ENCODE data around the gene NFATC4.
"Not testable (repeated sequence)": the region's sequence is repeated elsewhere in the genome, so short reads cannot be mapped to it uniquely, and the experiment has no call there.

Gene NFATC4

DNA sequence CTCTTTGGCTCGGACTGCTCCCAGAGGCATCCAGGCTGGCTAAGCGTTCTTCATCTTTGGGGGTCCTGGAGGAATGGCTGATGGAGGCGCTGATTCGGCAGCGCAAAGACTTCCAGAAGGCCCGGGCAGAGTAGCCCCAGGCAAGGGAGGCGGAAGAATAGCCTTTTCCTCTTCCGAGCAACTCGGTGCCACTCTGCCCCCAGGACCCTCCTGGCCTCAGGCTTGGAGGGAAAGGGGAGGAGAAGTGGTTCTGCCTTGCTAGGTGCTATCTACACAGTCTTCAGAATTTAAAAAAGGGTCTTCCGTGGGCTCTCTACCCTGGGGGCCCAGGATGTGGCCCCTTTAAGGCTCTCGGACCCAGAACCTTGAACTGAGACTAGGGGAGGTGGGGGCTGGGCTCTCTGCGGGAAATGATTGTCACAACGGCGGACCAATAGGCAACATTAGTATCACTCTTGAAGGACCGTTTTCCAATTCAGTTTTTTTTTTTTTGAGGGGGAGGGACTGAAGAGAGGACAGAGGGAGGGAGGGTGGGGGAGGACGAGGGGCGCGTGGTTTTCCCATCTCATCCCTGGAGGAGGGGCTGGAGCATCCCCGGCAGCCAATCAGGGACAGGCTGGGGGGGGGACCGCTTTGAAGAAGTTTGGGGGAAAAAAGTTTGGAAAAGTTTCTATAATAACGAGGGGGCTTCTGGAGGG, at the start of gene NFATC4:
Gene NFATC4 (plus strand): TSS at position 671 of the 698 bp plus-strand sequence. CDS start 157 bp downstream, outside the sequence.
- peak; percentile 96 for DNase-seq (ENCODE audit: low read depth)

DNA sequence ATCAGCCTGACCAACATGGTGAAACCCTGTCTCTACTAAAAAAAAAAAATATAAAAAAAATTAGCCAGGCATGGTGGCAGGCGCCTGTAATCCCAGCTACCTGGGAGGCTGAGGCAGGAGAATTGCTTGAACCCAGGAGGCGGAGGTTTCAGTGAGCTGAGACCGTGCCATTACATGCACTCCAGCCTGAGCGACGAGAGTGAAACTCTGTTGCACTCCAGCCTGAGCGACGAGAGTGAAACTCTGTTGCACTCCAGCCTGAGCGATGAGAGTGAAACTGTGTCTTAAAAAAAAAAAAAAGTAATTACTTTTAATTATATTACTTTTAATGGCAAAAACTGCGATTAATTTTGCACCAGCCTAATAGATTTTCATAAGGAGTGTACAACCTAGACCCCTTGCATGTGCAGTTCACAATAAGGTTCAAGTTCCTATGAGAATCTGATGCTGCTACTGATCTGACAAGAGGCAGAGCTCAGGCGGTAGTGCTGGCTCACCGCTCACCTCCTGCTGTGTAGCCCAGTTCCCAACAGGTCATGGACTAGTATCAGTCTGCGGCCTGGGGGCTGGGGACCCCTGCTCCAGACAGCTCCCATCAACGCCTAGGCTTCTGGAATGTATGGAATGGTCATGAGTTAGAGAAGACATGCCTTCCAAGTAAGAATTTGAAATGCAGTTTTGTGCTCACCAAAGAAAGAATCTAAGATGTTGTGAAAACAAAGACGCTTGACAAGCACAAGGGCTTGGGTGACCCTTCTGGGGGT, 46.6 kb upstream of the NFATC4 start:
- no peak for DNase-seq (ENCODE audit: low read depth)

DNA sequence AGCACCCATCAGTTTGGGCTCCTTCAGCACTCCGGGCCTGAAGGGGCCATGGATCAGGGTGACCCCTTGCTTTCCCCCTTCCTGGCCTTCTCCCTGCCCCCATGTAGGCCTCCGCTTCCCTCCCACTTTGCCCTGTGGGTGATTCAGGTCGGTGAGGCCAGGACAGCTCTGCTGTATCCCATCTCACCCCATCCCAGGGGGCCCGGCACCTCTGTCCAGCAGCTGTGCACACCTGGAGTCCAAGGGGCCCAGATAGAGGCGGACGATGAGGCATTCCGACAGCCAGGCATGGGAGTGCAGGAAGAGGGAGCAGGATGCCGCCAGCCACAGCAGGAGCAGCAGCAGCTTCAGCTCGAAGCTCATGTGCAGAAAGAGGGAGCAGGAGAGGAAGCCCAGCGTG, 45.3 kb upstream of the NFATC4 start:
- DNase-seq (ENCODE audit: low read depth) = no peak

DNA sequence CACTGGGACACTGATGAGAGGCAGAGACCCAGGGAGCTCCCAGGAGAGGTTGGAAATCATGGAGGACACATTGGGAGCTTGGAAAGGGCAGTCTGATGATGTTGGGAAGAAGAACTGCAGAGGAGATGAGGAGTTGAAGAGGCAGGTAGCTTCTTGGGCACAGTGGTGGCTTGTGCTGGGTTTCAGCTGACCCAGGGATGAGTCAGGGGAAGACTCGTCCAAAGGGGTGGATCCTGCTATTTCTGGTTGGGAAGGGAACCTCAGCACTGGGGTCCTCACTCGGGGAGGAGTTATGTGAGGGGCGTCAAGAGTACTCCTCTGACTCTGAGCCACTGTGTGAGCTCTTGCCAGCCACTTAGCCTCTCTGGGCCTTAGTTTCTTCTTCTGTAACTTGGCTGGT, 44.6 kb upstream of the NFATC4 start:
- no peak for DNase-seq (ENCODE audit: low read depth)

DNA sequence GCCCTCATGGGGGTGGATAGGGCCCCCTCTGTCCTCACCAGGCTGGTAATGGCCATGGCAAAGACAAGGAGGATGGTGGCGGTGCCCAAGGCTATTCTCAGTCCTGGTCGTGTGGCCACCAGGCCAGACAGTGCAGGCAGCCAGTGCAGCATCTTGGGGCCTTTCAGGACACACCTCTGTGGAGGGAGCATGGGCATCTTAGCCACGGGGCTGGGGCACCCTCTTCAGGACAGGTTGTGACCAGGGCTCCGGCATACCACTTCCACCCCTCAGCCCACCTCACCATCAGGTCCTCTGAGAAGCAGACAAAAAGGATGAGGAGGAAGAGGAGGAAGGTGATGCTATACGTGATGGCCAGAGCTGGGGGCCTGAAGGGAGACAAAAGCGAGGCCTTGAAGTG, 44.0 kb upstream of the NFATC4 start:
- no peak for DNase-seq (ENCODE audit: low read depth)

GRCh38 chr14:24325041-24325530, 42.9 kb upstream of the NFATC4 start:
- no peak for DNase-seq (ENCODE audit: low read depth)

- DNase-seq (ENCODE audit: low read depth) = no peak
Measured at GRCh38 chr14:24325963-24326362, 42.0 kb upstream of the NFATC4 start.

DNA sequence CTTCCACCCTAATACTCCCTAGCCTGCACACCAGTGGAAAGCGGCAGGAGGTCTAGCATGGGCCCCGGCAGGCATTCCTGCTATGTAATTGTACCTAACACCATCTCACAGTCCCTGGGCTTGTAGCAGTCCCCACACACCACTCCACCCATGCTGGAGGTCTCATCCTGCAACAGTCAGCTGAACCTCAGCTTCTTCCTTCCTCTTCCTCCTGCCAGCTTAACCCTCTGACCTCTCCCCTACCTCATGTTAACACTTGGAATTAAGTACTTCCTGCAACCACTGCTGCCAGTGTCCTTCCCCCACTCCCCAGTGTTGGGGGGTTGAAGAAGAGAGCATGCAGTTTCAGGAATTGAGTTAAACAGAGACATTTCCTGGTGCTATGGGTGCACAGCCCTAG, 40.7 kb upstream of the NFATC4 start:
- DNase-seq (ENCODE audit: low read depth) = no peak

DNA sequence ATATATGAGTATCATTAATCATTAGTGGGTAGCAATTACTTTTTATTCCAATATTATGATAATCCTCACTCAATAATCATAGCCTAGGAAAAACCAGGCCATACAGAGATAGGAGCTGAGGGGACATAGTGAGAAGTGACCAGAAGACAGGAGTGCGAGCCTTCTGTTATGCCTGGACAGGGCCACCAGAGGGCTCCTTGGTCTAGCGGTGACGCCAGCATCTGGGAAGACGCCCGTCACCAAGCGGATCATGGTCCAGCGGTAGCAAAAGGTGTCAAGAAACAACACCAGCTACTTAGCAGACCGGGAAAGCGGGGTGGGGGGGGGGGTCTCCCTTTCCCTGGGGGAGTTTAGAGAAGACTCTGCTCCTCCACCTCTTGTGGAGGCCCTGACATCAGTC, 40.1 kb upstream of the NFATC4 start:
- not testable (repeated sequence) for DNase-seq (ENCODE audit: low read depth)

DNA sequence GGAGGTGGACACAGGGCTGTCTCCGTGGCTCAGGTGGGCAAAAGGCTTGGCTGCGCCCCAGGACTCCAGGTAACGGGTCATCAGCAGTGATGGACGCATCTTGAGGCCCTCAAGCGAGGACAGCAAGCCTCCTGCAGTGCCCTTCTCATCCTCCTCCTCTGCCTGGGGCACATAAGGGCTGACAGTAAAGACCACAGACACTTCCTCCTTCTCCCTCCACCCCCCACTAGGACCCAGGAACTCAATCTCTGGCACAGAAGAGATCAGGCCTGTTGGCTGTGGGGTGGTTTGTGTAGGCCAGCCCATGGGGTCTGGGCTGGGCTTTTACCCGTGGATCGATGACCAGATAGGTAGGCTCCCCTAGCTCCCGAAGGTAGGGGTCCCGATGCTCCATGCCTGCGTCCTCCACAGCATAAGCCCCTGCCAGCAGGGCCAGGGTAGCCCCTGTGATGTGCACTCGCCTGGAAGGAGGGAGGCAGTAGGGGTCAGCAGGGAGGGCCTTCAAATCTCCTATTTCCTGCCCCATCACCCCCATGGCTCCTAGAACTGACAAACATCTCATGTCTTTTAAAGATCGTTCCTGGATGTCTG, 38.8 kb upstream of the NFATC4 start:
- DNase-seq (ENCODE audit: low read depth) = no peak

DNA sequence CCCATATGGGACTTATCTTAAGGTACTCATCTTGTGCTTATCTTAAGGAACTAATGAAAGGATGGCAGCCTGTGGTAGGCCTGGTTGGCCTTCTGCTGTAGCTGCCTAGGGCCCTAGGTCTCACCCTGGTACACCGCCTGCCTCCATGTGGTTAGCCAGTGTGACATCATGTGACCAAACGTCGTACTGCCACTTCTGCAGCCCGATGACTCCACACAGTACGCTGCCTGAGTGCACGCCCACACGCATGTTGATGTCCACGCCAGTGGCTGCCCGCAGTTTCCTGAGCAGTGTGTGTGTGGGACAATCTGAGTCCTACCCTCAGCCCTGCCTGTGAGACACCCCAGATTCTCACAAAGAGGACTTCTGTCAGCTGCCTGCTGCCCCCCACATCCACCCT, 38.2 kb upstream of the NFATC4 start:
- no peak for DNase-seq (ENCODE audit: low read depth)

DNA sequence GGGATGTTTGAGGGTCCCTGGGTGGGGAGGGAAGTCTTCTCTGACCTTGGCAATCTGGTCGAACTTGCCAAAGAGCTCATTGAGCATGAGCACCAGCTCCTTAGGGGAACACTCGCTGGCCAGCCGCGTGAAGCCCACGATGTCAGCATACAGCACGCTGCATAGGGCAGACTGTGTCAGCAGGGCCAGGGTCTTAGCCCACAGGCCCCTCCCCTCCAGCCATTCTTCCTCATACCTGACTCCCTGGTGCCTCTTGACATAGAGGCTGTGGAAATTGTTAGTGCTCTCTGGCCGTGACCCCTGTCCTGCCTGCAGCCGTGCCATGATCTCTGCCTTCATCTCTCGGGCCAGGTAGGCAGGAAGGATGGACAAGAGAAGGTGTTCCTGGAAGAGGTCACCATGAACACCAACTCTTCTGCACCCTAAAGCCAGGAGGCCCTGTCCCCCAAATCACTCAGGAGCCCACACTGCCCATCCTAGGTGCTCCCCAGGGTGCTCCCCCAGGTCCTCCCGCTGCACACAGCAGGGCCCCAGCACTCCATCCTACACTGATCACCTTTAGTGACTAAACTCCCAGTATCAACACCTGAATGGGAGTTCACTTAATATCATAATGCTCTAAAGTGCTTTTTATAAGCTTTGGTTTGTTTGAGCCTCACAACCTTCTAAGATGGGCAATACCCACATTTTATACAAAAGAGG, 36.9 kb upstream of the NFATC4 start:
- DNase-seq (ENCODE audit: low read depth) = no peak

GRCh38 chr14:24331731-24332267, 36.2 kb upstream of the NFATC4 start:
- no peak for DNase-seq (ENCODE audit: low read depth)

GRCh38 chr14:24332268-24332993, 35.6 kb upstream of the NFATC4 start:
- peak; percentile 43 for DNase-seq (ENCODE audit: low read depth)

DNA sequence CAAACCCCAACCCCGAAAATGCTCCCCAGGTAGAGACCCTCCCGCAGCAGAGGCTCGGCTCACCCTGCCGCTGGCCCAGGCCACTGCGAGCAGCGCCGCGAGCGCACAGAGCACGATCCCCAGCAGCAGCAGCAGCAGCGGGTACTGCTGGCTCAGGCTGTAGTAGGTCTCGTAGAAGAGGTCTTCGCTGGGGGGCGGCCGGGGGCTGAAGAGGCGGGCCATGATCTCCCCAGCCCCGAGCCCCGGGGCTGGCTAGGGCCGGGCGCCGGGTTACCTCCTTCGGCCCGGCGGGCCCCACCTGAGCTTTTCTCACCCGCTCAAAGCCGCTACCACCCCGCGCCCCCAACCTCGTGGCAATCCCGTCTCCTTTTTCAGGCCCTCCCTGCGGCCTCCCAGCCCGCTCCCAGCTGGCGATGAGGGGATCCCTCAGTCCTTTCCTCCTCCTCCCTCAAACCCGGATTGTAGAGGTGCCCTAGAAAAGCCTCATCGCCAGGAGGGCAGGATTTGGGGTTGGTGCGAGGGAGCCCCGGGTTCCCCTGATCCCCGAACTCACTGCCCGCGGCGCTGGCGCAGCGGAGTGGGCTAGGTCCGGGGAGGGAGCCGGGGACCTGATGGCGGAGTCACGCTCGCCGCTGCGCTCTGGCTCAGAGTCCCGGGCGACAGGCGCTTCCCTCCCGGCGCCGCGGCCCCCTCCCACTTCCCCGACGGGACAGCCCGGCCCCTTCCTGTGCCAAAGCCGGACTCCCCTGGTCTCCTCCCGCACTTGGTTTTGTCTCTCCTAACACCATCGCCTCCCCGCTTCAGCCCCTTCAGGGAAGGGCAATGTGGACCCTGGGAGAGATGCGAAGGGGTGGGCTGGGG, 33.3 kb upstream of the NFATC4 start, which contains the start of gene ADCY4:
Gene ADCY4 (minus strand): TSS at position 641 of the 861 bp plus-strand sequence. CDS start 419 bp downstream, at position 222.
- DNase-seq (ENCODE audit: low read depth) = no peak

DNA sequence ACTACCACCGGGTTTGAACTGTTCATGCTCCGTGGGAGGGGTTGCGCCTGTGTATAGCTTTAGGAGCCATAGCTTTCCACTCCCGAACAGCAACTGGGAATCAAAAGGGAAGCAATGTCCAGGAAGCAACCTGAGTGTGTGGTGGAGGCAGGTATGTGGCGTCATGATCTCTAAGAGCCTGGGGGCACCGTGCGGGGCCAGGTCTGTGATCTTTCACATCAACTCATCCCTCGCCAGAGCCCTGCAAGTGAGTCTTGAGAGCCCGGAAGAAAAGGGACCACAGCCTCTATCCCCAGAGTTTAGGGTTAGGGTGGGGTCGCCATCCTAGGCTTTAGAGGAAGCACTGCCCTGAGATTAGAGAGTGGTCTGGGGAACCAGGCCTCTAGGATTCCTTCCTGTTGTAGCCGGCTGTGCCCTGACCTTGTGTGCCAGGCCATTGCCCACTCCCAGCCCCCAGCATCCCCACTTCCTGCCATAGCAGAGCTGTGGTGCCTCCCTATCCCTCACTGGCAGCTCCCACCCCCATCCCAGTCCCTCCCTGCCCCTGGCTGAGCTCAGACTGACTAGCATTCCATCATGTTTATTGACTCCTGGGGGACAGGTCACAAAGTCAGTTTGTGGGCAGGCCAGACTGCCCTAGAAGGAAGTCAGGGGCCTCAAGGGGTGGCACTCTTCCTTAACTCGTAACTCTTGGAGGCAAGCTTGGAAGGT, 32.4 kb upstream of the NFATC4 start:
- no peak for DNase-seq (ENCODE audit: low read depth)

DNA sequence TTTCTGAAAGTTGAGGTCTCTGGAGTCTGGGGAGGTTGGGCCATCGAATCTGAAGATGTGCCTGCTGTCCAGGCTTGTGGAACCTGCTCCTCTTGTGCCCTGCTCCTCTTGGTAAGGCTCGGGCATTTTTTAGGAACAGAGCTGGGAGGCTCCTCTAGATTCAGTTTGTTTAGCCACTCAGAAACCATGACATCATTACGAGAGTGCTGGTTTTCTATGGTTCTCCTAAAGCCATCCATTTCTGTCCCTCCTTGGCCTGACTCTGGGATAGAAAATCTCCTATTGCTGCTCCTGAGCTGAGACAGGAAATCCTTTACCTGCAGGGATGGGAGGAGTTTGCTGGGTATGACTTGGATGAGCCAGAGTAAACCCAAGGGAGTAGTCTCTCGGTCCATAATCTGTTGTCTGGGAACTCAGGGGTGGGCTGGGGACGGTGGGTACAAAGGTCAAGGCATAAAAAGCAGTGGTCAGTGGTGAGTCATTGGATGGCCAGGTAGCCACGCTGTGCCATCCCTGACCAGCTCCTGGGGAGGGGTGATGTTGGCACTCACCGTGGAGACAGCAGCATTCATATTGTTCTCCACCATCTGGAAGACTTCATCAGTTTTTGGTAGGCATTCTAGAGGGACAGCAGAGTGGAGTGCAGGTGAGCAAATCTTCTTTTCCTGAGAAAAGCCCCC, 30.7 kb upstream of the NFATC4 start:
- no peak for DNase-seq (ENCODE audit: low read depth)

- DNase-seq (ENCODE audit: low read depth) = no peak
Measured at GRCh38 chr14:24337824-24338175, 30.2 kb upstream of the NFATC4 start.

DNA sequence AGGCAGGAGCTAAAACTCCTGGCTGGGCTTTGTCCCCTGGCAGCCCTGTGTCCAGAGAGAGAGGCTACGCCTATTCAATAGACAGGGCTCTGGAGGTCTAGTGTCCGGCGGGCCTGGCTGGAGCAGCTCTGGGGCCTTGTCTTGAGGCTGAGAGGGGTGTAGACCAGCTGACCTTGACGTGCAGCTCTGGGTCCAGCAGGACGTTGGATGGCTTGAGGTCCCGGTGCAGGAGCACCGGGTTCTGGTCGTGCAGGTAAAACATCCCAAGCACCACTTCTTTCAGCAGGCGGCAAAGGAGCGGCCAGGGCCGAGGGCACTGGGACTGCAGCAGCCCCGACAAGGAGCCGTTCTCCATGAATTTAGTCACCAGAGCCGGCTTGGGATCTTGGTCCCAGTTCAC, 29.1 kb upstream of the NFATC4 start:
- no peak for DNase-seq (ENCODE audit: low read depth)
